GM18909 (cell line): ENCODE results near the gene GGNBP2.

Experiments used
- ATAC-seq: cut with Tn5 transposase; IDR thresholded peaks from one replicate; pipeline ENCODE4 v1.9.1; 2021; ENCODE audit warnings: mild to moderate bottlenecking; ENCODE audit not compliant: unreplicated experiment, poor library complexity

GGNBP2 gene

DNA sequence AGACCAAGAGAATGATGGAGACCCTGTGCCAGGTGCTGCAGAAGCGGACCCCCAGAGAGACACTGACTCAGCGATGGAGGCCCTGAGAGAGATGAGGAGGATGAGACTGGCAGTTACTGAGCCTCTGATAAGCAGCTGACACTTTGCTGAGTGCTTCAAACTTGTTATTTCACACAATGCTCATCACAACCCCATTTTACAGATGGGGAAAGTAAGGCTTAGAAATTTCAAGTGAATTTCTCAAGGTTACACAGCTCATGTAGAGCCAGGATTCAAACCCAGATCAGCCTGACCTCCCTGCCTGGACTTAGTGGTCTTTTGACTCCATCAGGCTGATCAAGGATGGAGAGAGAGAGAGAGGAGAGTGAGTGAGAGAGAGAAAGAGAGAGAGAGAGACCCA lies 83.9 kb downstream of the GGNBP2 start:
- no peak for ATAC-seq

DNA sequence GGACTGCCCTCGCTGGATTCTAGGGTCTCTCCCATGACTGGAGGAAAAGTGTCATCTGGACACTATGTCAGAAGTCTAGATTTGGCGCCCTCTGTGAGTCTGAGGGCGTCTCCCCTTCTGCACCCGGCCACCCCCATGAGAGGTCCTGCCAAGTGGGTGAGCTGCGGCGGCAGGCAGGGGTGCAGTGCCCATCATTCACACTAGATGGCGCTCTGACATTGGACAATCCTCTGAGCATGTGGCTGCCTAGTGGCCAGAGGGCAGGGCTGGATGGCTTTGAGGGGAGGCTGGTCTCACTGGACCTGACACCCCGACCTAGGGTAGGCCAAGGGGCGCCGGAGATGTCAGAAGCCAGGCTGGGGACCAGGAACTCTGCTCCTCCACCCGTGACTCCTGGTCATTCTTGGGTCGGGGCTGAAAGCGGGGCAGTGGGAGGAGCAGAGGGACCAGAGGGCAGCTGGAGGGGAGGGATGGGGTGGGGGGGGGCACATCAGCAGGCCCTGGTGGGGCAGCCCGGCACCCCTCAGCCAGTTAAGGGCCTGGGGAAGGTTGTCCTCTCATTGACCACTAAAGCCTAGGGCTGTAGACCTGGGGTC lies 84.6 kb downstream of the GGNBP2 start:
- ATAC-seq: no peak

DNA sequence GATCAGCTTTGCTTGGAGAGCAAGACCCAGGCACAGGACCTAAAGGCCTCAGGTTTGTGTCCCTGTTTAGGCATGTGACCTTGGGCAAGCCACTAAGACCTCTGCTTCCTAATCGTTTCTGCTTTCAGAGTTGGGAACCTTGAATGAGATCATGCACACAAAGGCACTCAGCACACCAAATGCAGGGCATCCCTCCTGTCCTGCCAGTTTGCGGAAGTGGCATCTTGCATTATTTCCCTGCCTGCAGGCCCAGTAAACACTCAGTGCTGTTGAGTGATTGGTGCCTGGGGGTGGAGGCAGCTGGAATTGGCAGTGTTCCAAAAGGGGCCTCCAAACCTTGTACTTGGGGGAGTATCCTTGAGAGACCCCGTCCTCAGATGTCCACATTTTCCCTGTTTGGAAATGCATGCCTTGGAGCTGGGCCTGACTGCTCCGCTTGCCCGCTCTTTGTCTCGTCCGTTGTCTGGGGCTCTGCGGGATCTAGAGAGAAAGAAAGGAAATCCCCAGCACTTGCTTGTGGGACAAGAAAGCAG lies 85.3 kb downstream of the GGNBP2 start:
- no peak for ATAC-seq

DNA sequence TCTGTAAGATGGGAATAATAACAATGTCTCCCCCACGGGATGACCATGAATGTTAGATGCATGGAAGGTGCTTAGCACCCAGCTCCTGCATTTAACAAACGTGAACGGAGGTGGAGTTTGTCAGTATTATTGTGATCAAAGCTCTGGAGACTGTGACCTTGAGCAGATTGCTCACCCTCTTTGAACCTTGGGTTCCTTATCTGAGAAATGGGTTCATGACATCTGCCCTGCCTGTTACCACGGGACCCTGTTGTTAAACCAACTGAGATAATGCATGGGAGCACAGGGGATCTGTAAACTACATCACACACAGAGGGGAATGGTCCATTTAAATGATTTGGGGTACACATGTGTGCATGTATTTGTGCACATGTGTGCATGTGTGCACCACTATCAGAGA lies 86.3 kb downstream of the GGNBP2 start:
- no peak for ATAC-seq

DNA sequence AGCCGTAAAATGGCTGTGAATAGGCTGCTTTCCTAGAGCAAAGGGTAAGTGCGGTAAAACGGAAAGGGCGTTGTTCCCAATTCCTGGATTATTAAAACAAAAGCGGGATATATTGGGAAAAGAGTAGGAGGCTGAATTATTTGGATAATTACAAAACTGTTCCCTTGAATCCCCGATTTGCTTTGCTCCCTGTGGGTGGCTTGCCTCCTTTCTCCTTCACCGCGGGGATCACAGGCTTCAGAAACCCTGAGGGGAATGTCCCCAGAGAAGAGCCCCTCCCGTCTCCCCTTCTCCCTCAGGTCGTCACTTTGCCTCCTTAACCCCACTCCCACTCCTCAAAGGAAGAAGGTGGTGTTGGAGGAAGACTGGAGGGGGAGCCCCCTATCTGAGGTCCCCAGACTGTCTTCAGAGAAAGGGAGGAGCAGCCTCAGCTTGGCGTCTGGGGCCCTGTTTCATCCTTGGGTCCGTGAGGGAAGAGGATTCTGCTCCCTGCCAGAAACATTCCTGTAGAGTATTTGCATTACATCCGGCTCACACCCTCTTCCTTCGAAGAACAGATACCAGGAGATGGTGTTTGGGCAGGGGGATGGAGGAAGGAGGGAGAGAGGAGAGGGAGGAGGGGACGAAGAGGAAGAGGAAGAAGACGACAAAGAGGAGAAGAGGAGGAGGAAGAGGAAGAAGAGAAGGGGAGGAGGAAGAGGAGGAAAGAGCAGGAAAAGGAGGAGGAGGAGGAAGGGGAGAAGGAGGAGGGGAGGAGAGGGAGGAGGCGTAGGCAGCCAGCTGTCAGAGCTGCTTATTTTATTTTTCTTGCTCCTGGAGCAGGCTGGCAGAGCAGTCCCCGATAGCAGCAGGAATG lies 88.4 kb downstream of the GGNBP2 start:
- ATAC-seq: no peak
